Measurements from ENCODE around the gene SOS1.

DNA sequence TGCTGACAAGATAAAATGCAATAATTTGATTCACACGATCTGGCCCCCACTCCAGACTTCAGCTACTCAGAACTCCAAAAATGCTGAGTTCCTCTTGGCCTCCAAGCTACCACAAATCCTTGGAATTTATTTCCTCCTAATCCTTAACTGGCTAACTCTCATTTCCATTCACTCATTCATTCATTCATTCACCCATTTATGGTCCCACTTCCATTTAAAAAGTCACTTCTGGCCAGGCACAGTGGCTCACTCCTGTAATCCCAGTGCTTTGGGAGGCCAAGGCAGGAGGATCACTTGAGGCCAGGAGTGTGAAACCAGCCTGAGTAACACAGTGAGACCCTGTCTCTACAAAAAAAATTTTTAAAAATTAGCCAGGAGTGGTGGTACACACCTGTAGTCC is 12.5 kb downstream of the SOS1 start:
- TF ChIP-seq POLR2A (IDR thresholded peaks at IDR 0.05; ENCODE audit: low read length): no peak
- no peak for TF ChIP-seq GATA1 (IDR thresholded peaks at IDR 0.05; ENCODE audit: low read depth, low read length)
